A549 (cell line): ENCODE measurements around the gene PODN. TPM values are rescaled to one million over a fixed set of nuclear protein-coding genes. Genes with fewer than 3 reads are reported as not detected.

Experiments
- ATAC-seq, 2 experiments: fragments of 200-7000 bp in 1 of 2; fragments of >200 bp in 1 of 2; cut with Nextera tagmentation in 1 of 2; cut with Tn5 transposase in 1 of 2; 3 replicates each; pipeline versions ENCODE4 v1.8.0 to v1.9.1; 2018 to 2020; ENCODE audit warnings: mild to moderate bottlenecking in 1 of 2, moderate library complexity in 1 of 2
- CTCF ChIA-PET: fragments of 300-600 bp; sonication (Branson Sonifier 250); formaldehyde crosslinking; extraction: SDS; loops from one replicate; lab custom pipeline; 2021; ENCODE audit warnings: antibody characterized with exemption, inconsistent platforms; lab: Yijun Ruan, JAX
- POLR2A ChIA-PET: fragments of 350-600 bp; formaldehyde crosslinking; extraction: SDS; loops from one replicate; lab custom pipeline; 2021; ENCODE audit warnings: antibody characterized with exemption, inconsistent platforms; lab: Yijun Ruan, JAX
- DNase-seq, 2 experiments: peaks; one replicate each; pipeline versions ENCODE4 v3.0.0 to v3.0.0-alpha.2; 2011 to 2016; ENCODE audit warnings: low read depth in 1 of 2, low spot score in 1 of 2
- FAIRE-seq: peaks from 2 replicates; lab custom pipeline; 2011; peaks lifted over from hg19 to GRCh38; lab: Jason Lieb, UNC
- H3K27ac ChIP-seq, 2 experiments: fragments of >200 bp; sonication (Bioruptor Twin); formaldehyde crosslinking; 3 replicates each; pipeline ENCODE4 v1.5.1; 2016 to 2017
- H3K4me1 ChIP-seq: fragments of >200 bp; sonication (Bioruptor Twin); formaldehyde crosslinking; 3 replicates; pipeline ENCODE4 v1.6.1; 2016
- H3K4me2 ChIP-seq: fragments of >200 bp; sonication (Bioruptor Twin); formaldehyde crosslinking; 3 replicates; pipeline ENCODE4 v1.6.1; 2016
- H3K4me3 ChIP-seq: fragments of >200 bp; sonication (Bioruptor Twin); formaldehyde crosslinking; 3 replicates; pipeline ENCODE4 v1.5.1; 2016
- H3K9me3 ChIP-seq: fragments of >200 bp; sonication (Bioruptor Twin); formaldehyde crosslinking; 3 replicates; pipeline ENCODE4 v1.6.1; 2016
- BHLHE40 ChIP-seq: IDR thresholded peaks from 2 replicates; pipeline ENCODE4 v1.6.1; 2012; ENCODE audit warnings: low read depth, low read length, inconsistent platforms
- CHD2 ChIP-seq: fragments of 150-350 bp; IDR thresholded peaks from 2 replicates; pipeline ENCODE4 v1.6.1; 2014; ENCODE audit warnings: low read length; ENCODE audit not compliant: partially characterized antibody
- CHD4 ChIP-seq: fragments of 200-600 bp; sonication (generic); IDR thresholded peaks from 2 replicates; pipeline ENCODE4 v1.6.1; 2016; ENCODE audit warnings: antibody characterized with exemption, mild to moderate bottlenecking, borderline replicate concordance
- E2F6 ChIP-seq: IDR thresholded peaks from 2 replicates; pipeline ENCODE4 v1.6.1; 2012; ENCODE audit warnings: low read depth, borderline replicate concordance
- EHF ChIP-seq: fragments of 250-450 bp; sonication (Bioruptor Pico); IDR thresholded peaks from 2 replicates; pipeline ENCODE4 v1.5.0; 2020; ENCODE audit warnings: mild to moderate bottlenecking
- FOSB ChIP-seq: fragments of 250-450 bp; sonication (Bioruptor Pico); IDR thresholded peaks from 2 replicates; pipeline ENCODE4 v1.5.0; 2020; ENCODE audit warnings: mild to moderate bottlenecking, moderate library complexity
- HEYL ChIP-seq: fragments of 250-450 bp; sonication (Bioruptor Pico); IDR thresholded peaks from 2 replicates; pipeline ENCODE4 v1.8.0; 2021; ENCODE audit warnings: mild to moderate bottlenecking, moderate library complexity
- HOXB13 ChIP-seq: fragments of 250-450 bp; sonication (Bioruptor Pico); IDR thresholded peaks from 2 replicates; pipeline ENCODE4 v1.5.0; 2020; ENCODE audit warnings: low read depth, mild to moderate bottlenecking, moderate library complexity
- JUNB ChIP-seq: fragments of >200 bp; sonication (Bioruptor Twin); formaldehyde crosslinking; IDR thresholded peaks from 2 replicates; pipeline ENCODE4 v1.6.1; 2016
- MAX ChIP-seq: IDR thresholded peaks from 2 replicates; pipeline ENCODE4 v1.6.1; 2012
- NFE2L2 ChIP-seq: fragments of 150-350 bp; conservative IDR thresholded peaks from 2 replicates; pipeline ENCODE4 v1.6.1; 2014; ENCODE audit warnings: low read length
- NPAS2 ChIP-seq: fragments of 250-450 bp; sonication (Bioruptor Pico); IDR thresholded peaks from 2 replicates; pipeline ENCODE4 v1.8.0; 2022; ENCODE audit warnings: mild to moderate bottlenecking, moderate library complexity, borderline replicate concordance
- PHF8 ChIP-seq: fragments of 200-600 bp; sonication (generic); IDR thresholded peaks from 2 replicates; pipeline ENCODE4 v1.6.1; 2016; ENCODE audit warnings: low read depth, mild to moderate bottlenecking, antibody characterized with exemption, moderate library complexity, borderline replicate concordance
- POLR2A ChIP-seq: IDR thresholded peaks from 2 replicates; pipeline ENCODE4 v1.6.1; 2012; ENCODE audit warnings: mild to moderate bottlenecking, low read length
- RAD21 ChIP-seq, 2 experiments: fragments of >200 bp in 1 of 2; sonication (Bioruptor Twin) in 1 of 2; formaldehyde crosslinking in 1 of 2; IDR thresholded peaks in 1 of 2; conservative IDR thresholded peaks in 1 of 2; 2 replicates in 1 of 2; 3 replicates in 1 of 2; pipeline ENCODE4 v1.6.1; 2012 to 2018; ENCODE audit warnings: inconsistent platforms in 1 of 2
- SMC3 ChIP-seq: fragments of >200 bp; sonication (Bioruptor Twin); formaldehyde crosslinking; IDR thresholded peaks from 3 replicates; pipeline ENCODE4 v1.6.1; 2018; ENCODE audit warnings: inconsistent platforms
- SREBF2 ChIP-seq: fragments of 450-650 bp; IDR thresholded peaks from 2 replicates; pipeline ENCODE4 v1.6.1; 2014; ENCODE audit warnings: mild to moderate bottlenecking, moderate library complexity
- ZC3H11A ChIP-seq: fragments of 450-650 bp; IDR thresholded peaks from 2 replicates; pipeline ENCODE4 v1.6.1; 2014; ENCODE audit warnings: antibody characterized with exemption, mild to moderate bottlenecking
- WGBS: methylation state at CpG from one replicate; pipeline ENCODE4 v1.1.6; 2017; ENCODE audit errors: missing lambda C conversion rate; 5-methylcytosine and 5-hydroxymethylcytosine counted together
- polyA plus RNA-seq, 4 experiments: library from polyadenylated mRNA; depleted of rRNA in 3 of 4; stranded (reverse); fragments of >200 nt; fragmentation: RNase III in 1 of 4; extraction: RNeasy Plus Mini Kit Qiagen cat#74134 plus additional on column Dnase treatment in 1 of 4; gene quantifications; 2 replicates in 3 of 4; 3 replicates in 1 of 4; pipeline ENCODE4 v1.2.3, GENCODE V29; 2011 to 2017
- TF ChIP-seq, protein P1 (sequence below): fragments of >200 bp; sonication (Bioruptor Twin); formaldehyde crosslinking; IDR thresholded peaks from 3 replicates; pipeline ENCODE4 v1.5.1; 2016

Gene PODN
- polyA plus RNA-seq, 2 of the 4 experiments (the other 2 are of a cell fraction), result 0.05 TPM; not detected in 1

DNA sequence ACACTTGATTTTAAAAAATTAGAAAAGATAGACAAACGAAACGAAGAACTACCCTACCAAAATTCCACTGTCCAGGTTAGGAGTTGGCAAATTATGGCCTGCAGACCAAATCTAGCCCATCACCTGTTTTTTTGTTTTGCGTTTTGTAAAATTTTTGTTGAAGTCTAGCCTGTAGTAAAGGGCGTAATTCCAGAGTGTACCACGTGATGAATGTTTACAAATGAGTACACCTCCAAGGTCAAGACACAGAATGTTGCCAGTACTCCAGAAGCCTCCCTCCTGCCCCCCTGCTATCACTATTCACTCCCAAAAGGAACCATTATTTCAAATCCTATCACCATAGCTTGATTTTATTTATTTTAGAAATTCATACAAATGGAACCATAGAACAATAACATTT, 17.1 kb upstream of the PODN start:
- DNase-seq (no peak), FAIRE-seq (no peak), ATAC-seq (no peak)
- Histone ChIP-seq H3K4me1 (peaks cover 6% of the 10 kb centered on the region; the same call in 1 of the 3 replicates), H3K9me3 (no peaks in the 10 kb centered on the region), H3K4me2 (no peak overlapping the region), H3K27ac (no peak overlapping the region), H3K4me3 (no peak overlapping the region)
- ChIA-PET POLR2A (no interaction called here), CTCF (interaction anchor here (2.1 kb wide), 1 partner anchor 10 kb away, joined by 9 read pairs; no protein-coding TSS in a partner anchor)
- 77% methylated on average over 5 of the region's 5 CpGs for WGBS
- TF ChIP-seq NPAS2 (CRISPR knock-in tag), result no peak
- TF ChIP-seq, protein P1, sequence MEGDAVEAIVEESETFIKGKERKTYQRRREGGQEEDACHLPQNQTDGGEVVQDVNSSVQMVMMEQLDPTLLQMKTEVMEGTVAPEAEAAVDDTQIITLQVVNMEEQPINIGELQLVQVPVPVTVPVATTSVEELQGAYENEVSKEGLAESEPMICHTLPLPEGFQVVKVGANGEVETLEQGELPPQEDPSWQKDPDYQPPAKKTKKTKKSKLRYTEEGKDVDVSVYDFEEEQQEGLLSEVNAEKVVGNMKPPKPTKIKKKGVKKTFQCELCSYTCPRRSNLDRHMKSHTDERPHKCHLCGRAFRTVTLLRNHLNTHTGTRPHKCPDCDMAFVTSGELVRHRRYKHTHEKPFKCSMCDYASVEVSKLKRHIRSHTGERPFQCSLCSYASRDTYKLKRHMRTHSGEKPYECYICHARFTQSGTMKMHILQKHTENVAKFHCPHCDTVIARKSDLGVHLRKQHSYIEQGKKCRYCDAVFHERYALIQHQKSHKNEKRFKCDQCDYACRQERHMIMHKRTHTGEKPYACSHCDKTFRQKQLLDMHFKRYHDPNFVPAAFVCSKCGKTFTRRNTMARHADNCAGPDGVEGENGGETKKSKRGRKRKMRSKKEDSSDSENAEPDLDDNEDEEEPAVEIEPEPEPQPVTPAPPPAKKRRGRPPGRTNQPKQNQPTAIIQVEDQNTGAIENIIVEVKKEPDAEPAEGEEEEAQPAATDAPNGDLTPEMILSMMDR, result no peak
- TF ChIP-seq FOSB (CRISPR knock-in tag), result no peak
- TF ChIP-seq HEYL (CRISPR knock-in tag), result no peak
- TF ChIP-seq E2F6, result no peak
- no peak for TF ChIP-seq EHF (CRISPR knock-in tag)
- no peak for TF ChIP-seq JUNB
- TF ChIP-seq POLR2A, result no peak
- no peak for TF ChIP-seq MAX
- TF ChIP-seq SREBF2, result no peak
- no peak for TF ChIP-seq RAD21 (conservative IDR thresholded peaks at IDR 0.05 in 1 of 2, IDR thresholded peaks at IDR 0.05 in 1 of 2)
- TF ChIP-seq SMC3, result no peak
- TF ChIP-seq BHLHE40, result no peak
- no peak for TF ChIP-seq NFE2L2
- no peak for TF ChIP-seq PHF8
- no peak for TF ChIP-seq ZC3H11A

DNA sequence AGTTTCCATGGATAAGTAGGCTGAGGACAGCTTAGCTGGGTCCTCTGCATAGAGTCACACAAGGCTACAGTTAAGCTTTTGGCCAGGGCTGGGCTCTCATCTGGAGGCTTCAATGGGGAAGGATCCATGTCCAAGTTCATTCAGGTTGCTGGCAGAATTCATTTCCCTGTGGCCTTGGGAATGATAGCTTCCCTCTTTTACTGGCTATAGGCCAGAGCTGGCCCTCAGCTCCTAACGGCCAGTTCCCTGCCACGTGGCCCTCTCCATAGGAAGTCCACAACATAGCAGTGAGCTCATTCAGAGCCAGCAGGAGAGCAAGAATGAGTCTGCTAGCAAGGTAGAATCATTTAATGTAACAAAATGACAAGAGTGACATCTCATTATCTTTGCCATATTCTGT, 15.1 kb upstream of the PODN start:
- H3K4me1 ChIP-seq, result peaks cover 6% of the 10 kb centered on the region; the same call in 1 of the 3 replicates
- no peak for TF ChIP-seq RAD21 (conservative IDR thresholded peaks at IDR 0.05 in 1 of 2, IDR thresholded peaks at IDR 0.05 in 1 of 2)
- TF ChIP-seq BHLHE40, result no peak
- TF ChIP-seq CHD4, result no peak
- no peak for TF ChIP-seq E2F6
- no peak for TF ChIP-seq EHF (CRISPR knock-in tag)
- no peak for TF ChIP-seq HOXB13 (CRISPR knock-in tag)
- TF ChIP-seq CHD2, result no peak
- no peak for TF ChIP-seq NFE2L2
- TF ChIP-seq, all 56 proteins: peak for 0
- Histone ChIP-seq H3K9me3 (no peaks in the 10 kb centered on the region), H3K4me3 (no peak overlapping the region), H3K4me2 (no peak overlapping the region), H3K27ac (no peak overlapping the region)
- POLR2A ChIA-PET, result no interaction called here
- DNase-seq (no peak), FAIRE-seq (no peak), ATAC-seq (no peak)
- 56% methylated on average over 2 of the region's 2 CpGs for WGBS
- CTCF ChIA-PET, result interaction anchor here (0.7 kb wide), 1 partner anchor 140 kb away, joined by 3 read pairs; no protein-coding TSS in a partner anchor
